Hematopoietic multipotent progenitor cell treated with erythropoietin and hydrocortisone succinate and interleukin-3 and kit ligand, for 4 days (in vitro differentiated cells): ENCODE measurements around the gene GSTK1.

Source experiments
- DNase-seq: peaks from one replicate; pipeline ENCODE4 v3.0.0-alpha.2; 2015

GSTK1 gene

DNA sequence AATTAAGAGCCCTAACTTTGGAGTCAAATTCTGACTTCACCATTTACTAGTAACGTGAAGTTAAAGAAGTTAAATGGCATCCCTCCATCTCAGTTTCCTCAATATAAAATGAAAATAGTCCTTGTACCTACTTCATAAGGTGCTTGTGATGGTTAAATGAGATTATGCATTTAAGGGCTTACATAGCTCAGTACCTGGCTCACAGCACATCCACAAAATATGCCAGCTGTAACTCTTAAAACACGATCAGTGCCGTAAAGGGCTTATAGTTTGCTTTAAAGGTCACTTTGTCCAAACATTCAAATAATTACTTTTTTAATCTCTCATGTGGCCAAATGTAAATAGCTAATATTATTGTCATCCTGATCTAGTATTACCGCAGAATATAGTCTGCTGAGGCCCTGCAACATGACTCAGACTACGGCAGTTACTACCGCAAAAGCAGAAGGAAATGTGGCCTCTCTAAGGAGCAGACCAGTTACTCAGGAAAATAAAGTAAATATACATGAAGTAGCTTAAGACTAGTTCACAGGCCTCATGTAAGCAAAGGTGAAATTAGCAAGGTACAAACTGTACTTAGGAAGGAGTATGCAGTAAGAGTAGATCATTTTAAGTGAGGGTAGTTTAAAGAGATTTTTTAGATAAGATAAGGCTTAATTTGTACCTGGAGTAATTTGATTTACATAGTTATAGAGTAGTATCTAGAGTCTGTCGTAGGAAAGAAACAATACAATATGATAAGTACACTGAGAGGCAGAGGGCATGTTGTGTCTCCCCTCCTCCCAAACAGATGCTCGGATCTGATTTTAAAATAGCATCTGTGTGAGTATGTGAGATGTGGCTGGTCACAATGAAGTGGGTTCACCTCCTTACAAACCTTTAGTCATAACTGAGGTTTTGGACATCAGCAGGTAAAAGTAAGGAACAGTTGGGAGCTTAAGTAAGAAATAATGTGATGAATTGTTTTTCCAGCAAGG lies 38.0 kb downstream of the GSTK1 start:
- DNase-seq = peak; percentile 85

DNA sequence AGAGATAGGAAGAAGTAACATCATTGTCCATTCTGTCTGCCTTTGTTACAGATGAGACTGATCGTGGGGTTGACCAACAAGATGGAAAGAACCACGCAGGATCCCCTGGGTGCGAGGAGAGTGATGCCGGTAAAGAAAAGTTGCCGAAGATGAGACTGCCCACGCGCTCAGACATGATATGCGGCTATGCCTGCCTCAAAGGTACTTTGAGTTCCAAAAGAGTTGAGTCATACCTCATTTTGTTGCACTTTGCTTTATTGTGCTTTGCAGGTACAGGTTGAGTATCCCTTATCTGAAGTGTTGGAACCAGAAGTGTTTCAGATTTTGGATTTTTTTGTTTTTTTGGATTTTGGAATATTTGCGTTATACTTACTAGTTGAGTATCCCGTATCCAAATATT lies 40.5 kb downstream of the GSTK1 start:
- no peak for DNase-seq

DNA sequence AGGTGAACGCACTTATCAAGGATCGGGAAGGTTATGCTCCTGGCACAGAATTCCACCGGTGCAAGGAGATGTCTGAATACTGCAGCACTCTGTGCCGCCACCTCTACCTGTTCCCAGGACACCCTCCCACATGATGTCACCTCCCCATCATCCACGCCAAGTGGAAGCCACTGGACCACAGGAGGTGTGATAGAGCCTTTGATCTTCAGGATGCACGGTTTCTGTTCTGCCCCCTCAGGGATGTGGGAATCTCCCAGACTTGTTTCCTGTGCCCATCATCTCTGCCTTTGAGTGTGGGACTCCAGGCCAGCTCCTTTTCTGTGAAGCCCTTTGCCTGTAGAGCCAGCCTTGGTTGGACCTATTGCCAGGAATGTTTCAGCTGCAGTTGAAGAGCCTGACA lies 41.7 kb downstream of the GSTK1 start:
- no peak for DNase-seq

DNA sequence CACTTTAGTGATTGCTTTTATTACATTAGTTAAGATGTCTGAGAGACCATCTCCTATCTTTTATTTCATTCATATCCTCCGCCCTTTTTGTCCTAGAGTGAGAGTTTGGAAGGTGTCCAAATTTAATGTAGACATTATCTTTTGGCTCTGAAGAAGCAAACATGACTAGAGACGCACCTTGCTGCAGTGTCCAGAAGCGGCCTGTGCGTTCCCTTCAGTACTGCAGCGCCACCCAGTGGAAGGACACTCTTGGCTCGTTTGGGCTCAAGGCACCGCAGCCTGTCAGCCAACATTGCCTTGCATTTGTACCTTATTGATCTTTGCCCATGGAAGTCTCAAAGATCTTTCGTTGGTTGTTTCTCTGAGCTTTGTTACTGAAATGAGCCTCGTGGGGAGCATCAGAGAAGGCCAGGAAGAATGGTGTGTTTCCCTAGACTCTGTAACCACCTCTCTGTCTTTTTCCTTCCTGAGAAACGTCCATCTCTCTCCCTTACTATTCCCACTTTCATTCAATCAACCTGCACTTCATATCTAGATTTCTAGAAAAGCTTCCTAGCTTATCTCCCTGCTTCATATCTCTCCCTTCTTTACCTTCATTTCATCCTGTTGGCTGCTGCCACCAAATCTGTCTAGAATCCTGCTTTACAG lies 42.3 kb downstream of the GSTK1 start:
- DNase-seq = peak; percentile 86

DNA sequence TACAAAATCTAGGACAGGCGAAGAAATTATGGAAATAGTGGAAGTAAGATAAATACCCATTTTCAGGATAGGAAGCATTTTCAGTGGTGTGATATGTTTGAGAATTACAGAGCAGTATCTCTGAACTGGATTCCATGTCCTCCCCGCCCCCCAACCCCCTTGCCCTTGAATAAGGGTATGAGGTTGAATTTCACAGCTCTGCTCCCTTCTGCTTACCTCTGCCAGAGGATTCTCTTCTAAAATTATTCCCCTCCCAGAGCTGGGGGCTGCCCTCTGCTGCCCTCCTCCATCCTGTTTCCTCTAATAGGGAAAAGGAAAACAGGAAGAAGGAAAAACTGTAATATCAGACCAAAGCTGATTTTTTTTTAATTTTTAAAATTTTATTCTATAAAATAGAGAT lies 45.4 kb downstream of the GSTK1 start:
- DNase-seq = no peak

DNA sequence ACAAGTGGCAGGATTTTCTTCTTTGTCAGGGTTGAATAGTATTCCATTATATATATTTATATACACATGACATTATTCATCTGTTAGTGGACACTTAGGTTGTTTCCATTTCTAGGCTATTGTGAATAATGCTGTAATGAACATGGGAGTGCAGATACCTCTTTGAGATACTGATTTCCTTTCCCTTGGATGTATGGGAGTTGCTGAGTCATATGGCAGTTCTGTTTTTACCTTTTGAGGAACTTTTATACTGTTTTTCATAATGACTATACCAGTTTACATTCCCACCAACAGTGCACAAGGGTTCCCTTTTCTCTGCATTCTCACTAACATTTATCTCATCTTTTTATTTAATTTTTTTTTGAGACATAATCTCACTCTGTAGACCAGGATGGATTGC lies 50.9 kb downstream of the GSTK1 start:
- DNase-seq = no peak

DNA sequence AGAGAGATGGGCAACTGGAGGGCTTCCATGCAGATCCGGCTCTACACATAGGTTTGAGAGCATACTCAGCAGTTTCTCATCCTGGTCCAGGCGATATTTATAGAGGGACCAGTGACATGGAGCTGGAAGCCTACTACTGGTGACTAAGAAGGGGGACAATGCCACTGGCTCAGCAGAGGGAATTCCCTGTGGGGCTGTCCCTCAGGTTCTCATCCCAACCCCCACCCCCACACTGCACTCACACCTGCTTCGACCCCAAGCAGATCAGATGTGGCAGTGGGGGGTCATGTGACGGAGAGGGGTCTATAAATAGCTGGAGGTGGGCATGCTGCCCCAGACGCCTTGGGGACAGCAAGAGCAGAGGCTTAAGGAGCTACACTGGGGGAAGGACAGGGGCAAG lies 52.5 kb downstream of the GSTK1 start, which contains the start of gene CLCN1:
TSS of gene CLCN1 (plus strand) at position 336 of the 400 bp plus-strand sequence. CDS start 102 bp downstream, outside the sequence.
- DNase-seq = no peak

DNA sequence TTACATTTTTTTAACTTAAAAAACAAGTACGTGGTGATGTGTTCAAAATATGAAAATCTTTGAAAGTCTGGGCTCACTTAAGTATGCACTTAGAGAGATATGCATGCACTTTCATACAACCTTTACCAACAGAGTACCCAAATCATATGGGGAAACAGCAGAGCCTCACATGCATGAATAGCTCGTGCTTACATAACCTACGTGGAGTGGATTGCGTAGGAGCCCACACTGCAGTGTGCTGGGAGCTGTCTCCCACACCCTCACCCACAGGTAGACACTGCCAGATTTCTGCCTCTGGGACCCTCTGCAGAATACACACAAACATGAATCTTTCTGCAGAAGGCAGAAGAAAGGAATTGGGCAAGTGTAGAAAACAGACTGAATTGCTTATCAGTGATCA lies 53.3 kb downstream of the GSTK1 start:
- peak; percentile 18 for DNase-seq

DNA sequence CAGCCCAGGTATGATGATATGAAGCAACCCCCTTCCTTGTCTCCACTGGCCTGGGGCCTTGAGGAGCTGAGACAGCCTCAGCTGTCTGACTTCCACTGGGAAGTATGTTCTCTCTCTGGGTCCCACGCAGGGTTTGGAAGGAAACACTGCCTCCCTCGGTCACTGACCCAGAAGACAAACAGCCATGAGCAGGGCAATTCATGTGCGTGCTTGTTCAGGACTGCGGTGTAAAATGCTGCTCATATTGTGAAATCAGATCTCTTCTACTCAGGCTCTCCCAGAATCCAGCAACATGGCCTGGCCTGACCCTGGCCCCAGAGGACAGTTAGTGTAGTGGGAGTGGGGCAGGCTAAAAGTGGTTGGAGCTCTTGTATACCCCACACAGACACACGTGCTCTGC lies 55.4 kb downstream of the GSTK1 start:
- DNase-seq = no peak
